ENCODE measurements around the gene STARD8. TPM values are rescaled to one million over a fixed set of nuclear protein-coding genes. Genes with fewer than 3 reads are reported as not detected.

The STARD8 gene
- total and polyA plus RNA-seq, 2 donors (not counting 1 experiment from before 2014, with no cell fraction given), result 0.33 to 0.54 TPM

DNA sequence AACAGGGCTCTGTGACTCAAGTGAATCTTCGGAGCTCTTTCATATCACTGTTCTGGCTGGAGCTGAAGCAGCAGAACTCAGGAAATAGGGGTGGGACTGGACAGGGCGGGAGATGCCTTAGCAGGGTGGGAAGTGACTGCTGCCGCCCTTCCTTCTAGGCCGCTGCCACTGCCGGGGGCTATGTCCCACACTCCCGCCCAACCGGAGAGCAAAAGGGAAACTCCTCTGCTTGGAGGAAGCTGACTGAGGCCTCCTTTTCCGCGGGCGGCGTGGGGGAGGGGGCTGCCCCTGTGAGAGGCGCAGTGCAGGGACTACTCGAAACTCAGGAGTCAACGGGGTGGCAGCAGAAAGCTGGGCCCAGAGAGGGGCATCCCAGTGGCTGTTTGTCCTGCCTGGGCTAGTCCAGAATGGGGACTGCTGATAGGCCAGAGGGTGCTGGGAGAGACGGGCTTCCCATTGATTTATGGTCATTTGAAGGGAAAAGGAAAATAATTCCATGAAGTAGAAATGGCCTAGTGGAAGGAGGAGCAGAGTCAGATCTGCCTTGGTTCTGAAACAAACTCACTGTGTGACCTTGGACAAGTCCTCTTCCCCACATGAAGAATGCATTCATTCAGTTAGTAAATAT lies 36.9 kb downstream of the STARD8 start:
- H4K20me1 ChIP-seq (ENCODE audit: control insufficient read depth, insufficient read depth, low read length, poor library complexity, severe bottlenecking), result no peaks in the 10 kb centered on the region
- peaks cover 0 to 7% (median 0%) of the 10 kb centered on the region in 4 experiments for H3K27me3 ChIP-seq (replicated peaks in 1 of 4; ENCODE audit: control extremely low read depth in 1 of 4, control insufficient read depth in 3 of 4, insufficient read depth in 4 of 4, low read length in 3 of 4)
- H3K79me2 ChIP-seq (ENCODE audit: control insufficient read depth, insufficient read depth, low read length), result no peaks in the 10 kb centered on the region
- WGBS (ENCODE audit: insufficient coverage), result 0% methylated on average over 1 of the region's 15 CpGs
- H3K4me1 ChIP-seq (ENCODE audit: control insufficient read depth in 2 of 2, insufficient read depth in 2 of 2, low read length in 2 of 2), result peaks cover 0 to 7% of the 10 kb centered on the region in 2 donors
- Mint-ChIP-seq H3K27me3 (peaks cover 9% of the 10 kb centered on the region), H3K4me1 (peaks cover 13% of the 10 kb centered on the region), H3K4me3 (no peak overlapping the region), H3K9me3 (ENCODE audit: insufficient read depth) (no peaks in the 10 kb centered on the region), H3K27ac (no peak overlapping the region)
- no peaks in the 10 kb centered on the region for H3K36me3 ChIP-seq (replicated peaks in 1 of 2; ENCODE audit: control extremely low read depth in 1 of 2, control insufficient read depth in 1 of 2, extremely low read depth in 1 of 2, insufficient read depth in 2 of 2, low read length in 1 of 2)
- no peaks in the 10 kb centered on the region for H3K9me3 ChIP-seq (ENCODE audit: control extremely low read depth in 1 of 3, control insufficient read depth in 2 of 3, insufficient read depth in 1 of 3, low read length in 2 of 3)
- intact Hi-C loops (cut with micrococcal nuclease), result no loop called here
- no peak overlapping the region for H2AFZ ChIP-seq (ENCODE audit: insufficient read depth, low read depth, low read length, poor library complexity, severe bottlenecking)
- ChIA-PET CTCF (no interaction called here), POLR2A (no interaction called here)
- no peak overlapping the region for H3K9ac ChIP-seq (ENCODE audit: low read length)
- DNase-seq (no peak), ATAC-seq (ENCODE audit: low read depth) (no peak)
- H3K4me2 ChIP-seq (replicated peaks; ENCODE audit: low read depth, low read length, poor library complexity, severe bottlenecking), result no peak overlapping the region
- TF ChIP-seq EZH2 (IDR thresholded peaks at IDR 0.05; ENCODE audit: borderline replicate concordance, insufficient read depth, low read depth, low read length, poor library complexity, severe bottlenecking), result no peak
- TF ChIP-seq, protein P1, sequence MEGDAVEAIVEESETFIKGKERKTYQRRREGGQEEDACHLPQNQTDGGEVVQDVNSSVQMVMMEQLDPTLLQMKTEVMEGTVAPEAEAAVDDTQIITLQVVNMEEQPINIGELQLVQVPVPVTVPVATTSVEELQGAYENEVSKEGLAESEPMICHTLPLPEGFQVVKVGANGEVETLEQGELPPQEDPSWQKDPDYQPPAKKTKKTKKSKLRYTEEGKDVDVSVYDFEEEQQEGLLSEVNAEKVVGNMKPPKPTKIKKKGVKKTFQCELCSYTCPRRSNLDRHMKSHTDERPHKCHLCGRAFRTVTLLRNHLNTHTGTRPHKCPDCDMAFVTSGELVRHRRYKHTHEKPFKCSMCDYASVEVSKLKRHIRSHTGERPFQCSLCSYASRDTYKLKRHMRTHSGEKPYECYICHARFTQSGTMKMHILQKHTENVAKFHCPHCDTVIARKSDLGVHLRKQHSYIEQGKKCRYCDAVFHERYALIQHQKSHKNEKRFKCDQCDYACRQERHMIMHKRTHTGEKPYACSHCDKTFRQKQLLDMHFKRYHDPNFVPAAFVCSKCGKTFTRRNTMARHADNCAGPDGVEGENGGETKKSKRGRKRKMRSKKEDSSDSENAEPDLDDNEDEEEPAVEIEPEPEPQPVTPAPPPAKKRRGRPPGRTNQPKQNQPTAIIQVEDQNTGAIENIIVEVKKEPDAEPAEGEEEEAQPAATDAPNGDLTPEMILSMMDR (IDR thresholded peaks at IDR 0.05), result no peak
- no peak overlapping the region for H3K4me3 ChIP-seq (ENCODE audit: control extremely low read depth in 1 of 5, extremely low read depth in 1 of 5, insufficient read depth in 1 of 5, low read depth in 2 of 5, low read length in 4 of 5)
- H3K27ac ChIP-seq (ENCODE audit: low read length in 2 of 2), result no peak overlapping the region

- no peak overlapping the region for H3K4me3 Mint-ChIP-seq
- H3K9ac ChIP-seq (ENCODE audit: low read length), result no peak overlapping the region
Measured at GRCh38 chrX:68684919-68685304, 37.4 kb downstream of the STARD8 start.

More at GRCh38 chrX:68684919-68685304, 37.4 kb downstream of the STARD8 start:
- peaks cover 0 to 7% (median 0%) of the 10 kb centered on the region in 4 experiments for H3K27me3 ChIP-seq (replicated peaks in 1 of 4; ENCODE audit: control extremely low read depth in 1 of 4, control insufficient read depth in 3 of 4, insufficient read depth in 4 of 4, low read length in 3 of 4)
- Mint-ChIP-seq H3K27me3 (peaks cover 9% of the 10 kb centered on the region), H3K4me1 (peaks cover 13% of the 10 kb centered on the region), H3K9me3 (ENCODE audit: insufficient read depth) (no peaks in the 10 kb centered on the region), H3K27ac (no peak overlapping the region)
- DNase-seq, result no peak
- ATAC-seq (ENCODE audit: low read depth), result no peak
- H3K4me2 ChIP-seq (replicated peaks; ENCODE audit: low read depth, low read length, poor library complexity, severe bottlenecking), result no peak overlapping the region
- TF ChIP-seq, protein P1 (IDR thresholded peaks at IDR 0.05), result no peak
- TF ChIP-seq EZH2 (IDR thresholded peaks at IDR 0.05; ENCODE audit: borderline replicate concordance, insufficient read depth, low read depth, low read length, poor library complexity, severe bottlenecking), result no peak
- no peak overlapping the region for H3K4me3 ChIP-seq (ENCODE audit: control extremely low read depth in 1 of 5, extremely low read depth in 1 of 5, insufficient read depth in 1 of 5, low read depth in 2 of 5, low read length in 4 of 5)
- no peak overlapping the region for H2AFZ ChIP-seq (ENCODE audit: insufficient read depth, low read depth, low read length, poor library complexity, severe bottlenecking)
- H3K27ac ChIP-seq (ENCODE audit: low read length in 2 of 2), result no peak overlapping the region
- H3K9me3 ChIP-seq (ENCODE audit: control extremely low read depth in 1 of 3, control insufficient read depth in 2 of 3, insufficient read depth in 1 of 3, low read length in 2 of 3), result no peaks in the 10 kb centered on the region
- no peaks in the 10 kb centered on the region for H4K20me1 ChIP-seq (ENCODE audit: control insufficient read depth, insufficient read depth, low read length, poor library complexity, severe bottlenecking)
- POLR2A ChIA-PET, result no interaction called here
- H3K79me2 ChIP-seq (ENCODE audit: control insufficient read depth, insufficient read depth, low read length), result no peaks in the 10 kb centered on the region
- intact Hi-C loops (cut with micrococcal nuclease), result no loop called here
- H3K36me3 ChIP-seq (replicated peaks in 1 of 2; ENCODE audit: control extremely low read depth in 1 of 2, control insufficient read depth in 1 of 2, extremely low read depth in 1 of 2, insufficient read depth in 2 of 2, low read length in 1 of 2), result no peaks in the 10 kb centered on the region
- WGBS (ENCODE audit: insufficient coverage), result no CpG with 5 or more reads among the region's 2 CpGs
- peaks cover 0 to 7% of the 10 kb centered on the region in 2 donors for H3K4me1 ChIP-seq (ENCODE audit: control insufficient read depth in 2 of 2, insufficient read depth in 2 of 2, low read length in 2 of 2)
- CTCF ChIA-PET, result no interaction called here

Measured in B cell (primary cell).